ENCODE data around the gene ADGRG7. TPM values are rescaled to one million over a fixed set of nuclear protein-coding genes. Genes with fewer than 3 reads are reported as not detected.
A peak's percentile ranks its signal among the peaks of the same experiment; 100 is the strongest.

ADGRG7 gene
- total and polyA plus RNA-seq, 2 of the 13 experiments (the other 11 are each of a cell fraction or from before 2014, with no cell fraction given), result not detected

DNA sequence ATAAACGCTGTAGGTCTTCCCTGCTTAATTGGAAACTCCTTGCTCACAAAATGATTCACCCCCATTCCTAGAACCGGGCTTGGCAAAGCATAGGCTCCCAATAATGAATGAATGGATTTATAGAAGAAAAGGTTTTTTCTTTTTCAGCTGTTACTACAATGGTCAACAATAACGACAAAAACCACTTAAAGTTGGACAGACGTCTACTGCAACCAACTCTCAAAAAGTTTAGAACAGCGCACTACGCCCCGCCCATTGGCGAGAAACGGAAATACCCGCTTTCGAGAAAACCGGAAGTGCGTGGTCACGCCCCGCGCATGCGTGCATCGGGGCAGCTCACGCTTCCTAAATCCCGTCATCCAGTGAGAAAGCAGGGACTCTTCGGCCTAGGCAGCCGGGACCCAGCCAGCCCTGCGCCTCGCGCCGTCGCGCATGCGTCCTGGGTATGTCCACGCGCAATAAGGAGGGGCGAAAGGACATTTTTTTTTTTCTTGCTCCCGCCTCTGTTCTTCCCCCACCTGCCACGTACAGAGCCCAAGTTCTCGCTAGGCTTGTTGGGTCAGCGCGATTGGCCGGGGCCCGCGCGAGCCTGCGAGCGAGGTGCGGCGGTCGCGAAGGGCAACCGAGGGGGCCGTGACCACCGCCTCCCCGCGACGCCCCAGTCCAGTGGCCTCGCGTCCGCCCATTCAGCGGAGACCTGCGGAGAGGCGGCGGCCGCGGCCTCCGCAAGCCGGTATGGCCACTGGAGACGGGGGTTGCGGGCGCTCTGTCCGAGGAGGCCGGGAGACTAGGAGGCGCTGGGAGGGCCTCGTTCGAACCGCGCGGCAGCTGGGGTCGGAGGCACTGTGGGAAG lies 99.8 kb downstream of the ADGRG7 start, which contains the start of gene TFG (continued):
- TF ChIP-seq, protein P1, sequence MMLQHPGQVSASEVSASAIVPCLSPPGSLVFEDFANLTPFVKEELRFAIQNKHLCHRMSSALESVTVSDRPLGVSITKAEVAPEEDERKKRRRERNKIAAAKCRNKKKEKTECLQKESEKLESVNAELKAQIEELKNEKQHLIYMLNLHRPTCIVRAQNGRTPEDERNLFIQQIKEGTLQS (CRISPR knock-in tag; IDR thresholded peaks at IDR 0.05), result 0 out of 2 replicates have a peak, but pooled peaks have one; percentile 34
- TF ChIP-seq ZNF713 (CRISPR knock-in tag; IDR thresholded peaks at IDR 0.05) (no peak), ZFP62 (CRISPR knock-in tag; IDR thresholded peaks at IDR 0.05) (no peak), JUND (CRISPR knock-in tag; IDR thresholded peaks at IDR 0.05) (no peak), MTA3 (CRISPR knock-in tag; IDR thresholded peaks at IDR 0.05) (no peak), ATAD3A (CRISPR knock-in tag; IDR thresholded peaks at IDR 0.05) (no peak), HOXA3 (CRISPR knock-in tag; IDR thresholded peaks at IDR 0.05) (peak; percentile 71), MZF1 (CRISPR knock-in tag; IDR thresholded peaks at IDR 0.05; ENCODE audit: borderline replicate concordance) (no peak), FLYWCH1 (CRISPR knock-in tag; IDR thresholded peaks at IDR 0.05) (no peak), ZNF24 (IDR thresholded peaks at IDR 0.05) (0 out of 2 replicates have a peak, but pooled peaks have one; percentile 7), RERE (CRISPR knock-in tag; IDR thresholded peaks at IDR 0.05; ENCODE audit: low read depth) (no peak), ZNF800 (CRISPR knock-in tag; IDR thresholded peaks at IDR 0.05) (no peak), REL (CRISPR knock-in tag; conservative IDR thresholded peaks at IDR 0.05) (peak; percentile 95; the same call in 1 of the 2 replicates)
- TF ChIP-seq, protein P2, sequence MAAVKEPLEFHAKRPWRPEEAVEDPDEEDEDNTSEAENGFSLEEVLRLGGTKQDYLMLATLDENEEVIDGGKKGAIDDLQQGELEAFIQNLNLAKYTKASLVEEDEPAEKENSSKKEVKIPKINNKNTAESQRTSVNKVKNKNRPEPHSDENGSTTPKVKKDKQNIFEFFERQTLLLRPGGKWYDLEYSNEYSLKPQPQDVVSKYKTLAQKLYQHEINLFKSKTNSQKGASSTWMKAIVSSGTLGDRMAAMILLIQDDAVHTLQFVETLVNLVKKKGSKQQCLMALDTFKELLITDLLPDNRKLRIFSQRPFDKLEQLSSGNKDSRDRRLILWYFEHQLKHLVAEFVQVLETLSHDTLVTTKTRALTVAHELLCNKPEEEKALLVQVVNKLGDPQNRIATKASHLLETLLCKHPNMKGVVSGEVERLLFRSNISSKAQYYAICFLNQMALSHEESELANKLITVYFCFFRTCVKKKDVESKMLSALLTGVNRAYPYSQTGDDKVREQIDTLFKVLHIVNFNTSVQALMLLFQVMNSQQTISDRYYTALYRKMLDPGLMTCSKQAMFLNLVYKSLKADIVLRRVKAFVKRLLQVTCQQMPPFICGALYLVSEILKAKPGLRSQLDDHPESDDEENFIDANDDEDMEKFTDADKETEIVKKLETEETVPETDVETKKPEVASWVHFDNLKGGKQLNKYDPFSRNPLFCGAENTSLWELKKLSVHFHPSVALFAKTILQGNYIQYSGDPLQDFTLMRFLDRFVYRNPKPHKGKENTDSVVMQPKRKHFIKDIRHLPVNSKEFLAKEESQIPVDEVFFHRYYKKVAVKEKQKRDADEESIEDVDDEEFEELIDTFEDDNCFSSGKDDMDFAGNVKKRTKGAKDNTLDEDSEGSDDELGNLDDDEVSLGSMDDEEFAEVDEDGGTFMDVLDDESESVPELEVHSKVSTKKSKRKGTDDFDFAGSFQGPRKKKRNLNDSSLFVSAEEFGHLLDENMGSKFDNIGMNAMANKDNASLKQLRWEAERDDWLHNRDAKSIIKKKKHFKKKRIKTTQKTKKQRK (IDR thresholded peaks at IDR 0.05; ENCODE audit: low read length), result no peak
- TF ChIP-seq, protein P3, sequence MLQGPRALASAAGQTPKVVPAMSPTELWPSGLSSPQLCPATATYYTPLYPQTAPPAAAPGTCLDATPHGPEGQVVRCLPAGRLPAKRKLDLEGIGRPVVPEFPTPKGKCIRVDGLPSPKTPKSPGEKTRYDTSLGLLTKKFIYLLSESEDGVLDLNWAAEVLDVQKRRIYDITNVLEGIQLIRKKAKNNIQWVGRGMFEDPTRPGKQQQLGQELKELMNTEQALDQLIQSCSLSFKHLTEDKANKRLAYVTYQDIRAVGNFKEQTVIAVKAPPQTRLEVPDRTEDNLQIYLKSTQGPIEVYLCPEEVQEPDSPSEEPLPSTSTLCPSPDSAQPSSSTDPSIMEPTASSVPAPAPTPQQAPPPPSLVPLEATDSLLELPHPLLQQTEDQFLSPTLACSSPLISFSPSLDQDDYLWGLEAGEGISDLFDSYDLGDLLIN (CRISPR knock-in tag; IDR thresholded peaks at IDR 0.05; ENCODE audit: borderline replicate concordance), result no peak
